Middle frontal gyrus (tissue), 1 donor: ENCODE measurements around the gene BCHE.
"Not testable (repeated sequence)": the region's sequence is repeated elsewhere in the genome, so short reads cannot be mapped to it uniquely, and the experiment has no call there.

Experiments
- DNase-seq: peaks from one replicate; pipeline ENCODE4 v3.0.0-alpha.2; 2015; ENCODE audit warnings: low spot score; ENCODE audit errors: extremely low spot score

BCHE gene

GRCh38 chr3:165817160-165817709 is 20.0 kb downstream of the BCHE start:
- DNase-seq: no peak

- DNase-seq: no peak
These were observed 21.0 kb downstream of the BCHE start for GRCh38 chr3:165816209-165816608.

GRCh38 chr3:165815682-165816081 is 21.5 kb downstream of the BCHE start:
- DNase-seq: no peak

DNA sequence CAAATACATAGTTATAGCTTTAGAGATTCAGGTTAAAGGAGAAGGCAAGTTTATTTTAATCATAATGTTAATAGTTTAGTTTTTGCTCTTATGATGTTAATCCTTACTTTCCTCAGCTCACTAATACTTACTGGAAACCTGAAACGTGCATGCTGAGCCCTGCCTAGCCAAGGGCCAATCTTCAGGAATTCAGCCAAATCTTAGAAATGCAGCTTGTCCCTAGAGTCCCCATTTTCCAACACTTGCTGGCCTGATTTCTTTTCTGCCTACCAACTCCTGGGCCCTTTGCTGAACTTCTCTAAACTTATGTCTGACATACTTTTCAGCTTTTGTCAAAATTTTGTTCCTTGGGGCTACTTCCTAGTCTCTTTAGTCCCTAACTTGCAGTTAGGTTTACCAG is 22.8 kb downstream of the BCHE start:
- DNase-seq: no peak

DNA sequence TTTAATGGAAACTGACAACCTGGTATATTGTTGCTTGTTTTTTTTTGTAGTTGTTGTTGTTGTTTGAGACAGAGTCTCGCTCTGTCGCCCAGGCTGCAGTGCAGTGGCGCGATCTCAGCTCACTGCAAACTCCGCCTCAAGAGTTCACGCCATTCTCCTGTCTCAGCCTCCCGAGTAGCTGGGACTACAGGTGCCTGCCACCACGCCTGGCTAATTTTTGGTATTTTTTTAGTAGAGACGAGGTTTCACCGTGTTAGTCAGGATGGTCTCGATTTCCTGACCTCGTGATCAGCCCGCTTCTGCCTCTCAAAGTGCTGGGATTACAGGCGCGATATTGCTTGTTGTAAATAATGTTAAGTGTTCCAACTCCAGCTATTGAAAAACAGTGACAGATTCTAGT is 29.3 kb downstream of the BCHE start:
- DNase-seq: not testable (repeated sequence)

DNA sequence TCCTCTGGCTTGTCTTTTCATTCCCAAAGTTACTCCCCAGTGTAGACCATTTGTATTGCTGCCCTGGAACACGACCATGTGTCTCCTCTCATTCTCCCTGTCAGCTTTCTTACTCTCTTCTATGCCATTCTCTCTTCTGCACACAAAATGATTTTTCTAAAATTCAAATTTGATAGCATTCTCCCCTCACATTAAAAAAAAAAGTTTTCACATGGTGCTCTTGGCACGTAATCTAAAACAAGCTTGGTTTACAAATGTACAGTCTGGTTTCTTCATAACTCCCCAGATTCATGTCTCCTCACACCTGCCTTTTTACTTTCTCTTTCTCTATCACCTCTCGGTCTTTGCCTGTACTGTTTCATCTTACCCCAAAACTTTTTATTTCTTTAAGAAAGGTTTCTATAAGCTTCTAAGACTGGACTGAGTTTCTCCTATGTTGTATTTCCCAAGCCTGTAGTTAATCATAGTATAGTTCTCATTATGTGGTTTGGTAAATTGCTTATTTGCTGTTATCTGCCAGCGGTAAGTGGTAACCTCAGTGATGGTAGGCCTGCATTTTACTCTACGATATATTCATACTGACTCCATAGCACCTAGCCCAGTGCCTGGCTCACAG is 31.2 kb downstream of the BCHE start:
- no peak for DNase-seq

GRCh38 chr3:165803471-165803870 is 33.8 kb downstream of the BCHE start:
- DNase-seq: no peak

GRCh38 chr3:165800970-165801369 is 36.3 kb downstream of the BCHE start:
- no peak for DNase-seq

DNA sequence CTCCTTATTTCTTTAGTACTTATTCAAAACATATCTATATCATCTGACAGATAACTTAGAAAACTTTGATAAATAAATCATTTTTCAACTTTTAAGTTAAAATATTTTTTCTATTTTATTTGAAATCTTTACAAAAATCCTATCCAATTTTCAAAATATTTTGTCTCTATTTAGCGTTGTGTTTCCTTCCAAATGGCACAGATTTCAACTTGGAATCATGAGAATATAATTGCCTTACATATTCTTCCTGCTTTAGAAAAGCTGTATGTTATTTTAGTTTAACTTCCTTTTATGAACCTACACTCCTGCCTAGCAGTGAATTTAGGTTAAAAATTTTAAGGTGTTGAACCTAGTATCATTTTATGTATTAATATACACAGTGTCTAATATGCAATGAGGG is 38.2 kb downstream of the BCHE start:
- DNase-seq: no peak

- no peak for DNase-seq
These were observed 39.7 kb downstream of the BCHE start for GRCh38 chr3:165797551-165797950.

- DNase-seq: no peak
These were observed 40.5 kb downstream of the BCHE start for GRCh38 chr3:165796701-165797100.

GRCh38 chr3:165788531-165788930 is 48.7 kb downstream of the BCHE start:
- no peak for DNase-seq

DNA sequence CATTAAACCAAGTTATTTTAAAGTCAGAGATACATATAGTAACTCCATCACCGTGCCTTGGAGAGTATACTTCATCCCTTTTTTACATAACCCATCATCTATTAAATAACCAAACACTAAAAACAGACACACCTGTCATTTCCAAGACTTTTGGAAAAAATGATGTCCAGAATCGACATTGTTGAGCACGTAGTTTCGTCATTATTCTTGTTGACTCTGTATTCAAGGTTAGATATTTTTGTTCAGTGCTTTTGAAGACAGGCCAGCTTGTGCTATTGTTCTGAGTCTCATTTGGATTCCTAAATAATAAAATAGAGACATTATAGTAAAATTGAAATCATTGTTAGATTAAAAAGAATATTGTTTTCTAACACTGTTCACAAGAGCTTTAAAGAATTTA is 51.2 kb downstream of the BCHE start:
- no peak for DNase-seq

- no peak for DNase-seq
These were observed 52.9 kb downstream of the BCHE start for GRCh38 chr3:165784337-165784736.

DNA sequence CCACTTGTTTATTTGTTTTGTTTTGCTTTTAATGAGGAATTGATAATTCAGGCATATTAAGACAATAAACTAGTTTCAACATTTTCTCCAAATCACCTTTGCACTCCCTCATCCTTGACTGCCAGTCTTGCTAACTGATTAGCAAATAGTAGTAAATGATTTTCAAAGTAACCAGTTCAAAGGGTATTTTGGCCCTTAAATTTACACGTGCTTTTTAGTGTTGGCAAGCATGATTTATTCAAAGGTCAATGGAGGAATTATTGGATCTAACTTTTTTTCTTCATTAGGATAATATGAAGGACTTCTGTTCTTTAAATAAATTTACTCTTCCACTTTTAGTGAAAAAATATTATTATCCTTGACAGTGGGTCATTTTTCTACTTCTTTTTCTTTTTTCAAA is 53.8 kb downstream of the BCHE start:
- DNase-seq: no peak

GRCh38 chr3:165778891-165779290 is 58.3 kb downstream of the BCHE start:
- DNase-seq: no peak

DNA sequence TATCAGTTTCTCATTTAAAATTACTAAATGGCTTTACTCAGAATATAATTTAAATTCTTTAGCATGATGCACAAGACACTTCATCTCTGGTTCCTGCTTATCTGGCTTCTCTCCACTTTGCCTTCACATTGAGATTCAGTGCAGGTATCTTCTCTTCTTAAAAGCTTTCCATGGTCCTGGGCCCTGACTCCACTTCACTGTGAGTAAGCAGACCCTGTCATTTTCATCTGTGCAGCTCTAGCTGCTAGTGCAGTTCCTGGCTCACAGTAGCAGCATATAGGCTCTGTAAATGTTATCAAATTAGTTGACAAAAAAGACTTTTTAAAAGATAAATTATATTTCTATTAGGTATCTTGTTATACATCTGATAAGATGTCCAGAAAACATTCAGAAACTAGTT is 58.8 kb downstream of the BCHE start:
- no peak for DNase-seq

DNA sequence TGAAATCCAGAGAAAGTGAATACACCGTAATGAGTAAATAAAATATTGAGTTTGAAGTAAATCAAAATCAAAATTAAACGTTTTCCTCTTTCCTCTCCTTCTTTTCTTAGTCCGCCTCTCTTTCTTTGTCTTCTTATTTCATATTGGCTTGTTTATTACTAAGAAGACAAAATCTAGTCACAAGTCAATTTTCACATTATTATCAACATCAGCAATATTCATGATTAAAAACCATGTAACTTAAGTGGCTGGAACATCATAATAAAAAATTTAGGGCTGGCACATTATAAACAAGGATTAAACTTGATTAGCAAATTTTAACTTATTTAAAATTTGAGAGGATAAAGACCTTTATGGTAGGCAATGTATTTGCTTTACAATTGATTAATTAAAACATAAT is 61.4 kb downstream of the BCHE start:
- no peak for DNase-seq

GRCh38 chr3:165770781-165771180 is 66.4 kb downstream of the BCHE start:
- no peak for DNase-seq

GRCh38 chr3:165768680-165769079 is 68.5 kb downstream of the BCHE start:
- no peak for DNase-seq

- no peak for DNase-seq
These were observed 78.2 kb downstream of the BCHE start for GRCh38 chr3:165759041-165759440.

- DNase-seq: no peak
These were observed 81.7 kb downstream of the BCHE start for GRCh38 chr3:165755571-165755970.

DNA sequence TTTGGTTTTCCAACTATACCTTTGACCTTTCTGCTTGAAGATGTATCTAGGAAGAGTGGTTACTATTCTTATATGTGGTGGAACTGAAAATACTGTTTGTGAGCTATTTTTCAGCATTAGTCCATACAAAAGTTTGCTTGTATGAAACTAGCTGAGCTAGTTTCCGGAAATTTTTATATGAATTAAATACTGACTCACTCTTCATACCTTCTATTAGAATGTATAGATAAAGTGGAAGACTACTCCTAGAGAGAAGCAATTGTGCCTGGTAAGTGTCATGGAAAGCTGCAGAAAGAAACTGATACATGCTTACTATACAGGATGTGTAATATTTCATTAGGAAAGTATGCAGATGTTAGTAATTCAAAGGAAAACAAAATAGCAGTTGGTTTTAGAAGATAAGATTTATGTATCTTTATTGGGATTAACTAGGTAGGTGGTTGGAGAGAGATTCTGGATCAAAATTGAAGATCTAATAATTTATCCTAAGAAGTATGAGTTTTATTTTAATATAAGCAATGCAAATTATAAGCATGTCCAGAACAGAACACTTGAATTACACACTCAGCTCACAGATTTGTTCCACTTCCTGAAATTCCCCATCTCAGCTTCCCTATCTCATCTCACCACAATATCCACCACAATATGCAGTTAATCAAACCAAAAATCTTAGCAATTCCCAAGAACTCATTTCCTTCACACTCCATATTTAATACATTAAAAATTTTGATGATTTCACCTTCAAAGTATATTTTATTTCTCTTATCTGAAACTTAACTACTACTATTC is 82.8 kb downstream of the BCHE start:
- no peak for DNase-seq
